WI38 (cell line): Measurements from ENCODE around the gene MNAT1.

Experiments used
- H3K4me3 ChIP-seq: 2 replicates; pipeline ENCODE4 v1.5.1; 2011; ENCODE audit warnings: low read depth, mild to moderate bottlenecking, control low read depth, low read length
- TF ChIP-seq, protein P1 (sequence below): IDR thresholded peaks from 2 replicates; pipeline ENCODE4 v1.5.1; 2012; ENCODE audit warnings: low read depth, mild to moderate bottlenecking, control low read depth, low read length

Gene MNAT1

DNA sequence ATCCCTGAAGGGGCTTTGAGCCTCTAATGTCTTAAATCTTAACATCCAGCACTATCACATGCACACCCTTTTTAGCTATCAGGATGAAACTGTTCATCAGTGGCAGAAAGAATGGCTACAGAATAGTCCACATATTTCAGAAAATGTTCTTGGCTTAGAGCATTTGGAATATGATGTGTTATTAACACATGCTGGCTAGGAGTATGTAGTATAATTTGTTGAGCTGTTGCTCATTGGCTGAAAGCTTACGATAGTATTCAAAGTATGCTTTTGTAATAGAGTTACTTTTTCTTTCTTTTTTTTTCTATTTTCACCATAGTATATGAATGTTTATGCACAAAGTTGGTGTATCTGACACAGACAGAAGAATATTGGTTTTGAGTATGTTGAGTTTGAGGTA is 55.1 kb downstream of the MNAT1 start:
- H3K4me3 ChIP-seq: no peak overlapping the region
- TF ChIP-seq, protein P1, sequence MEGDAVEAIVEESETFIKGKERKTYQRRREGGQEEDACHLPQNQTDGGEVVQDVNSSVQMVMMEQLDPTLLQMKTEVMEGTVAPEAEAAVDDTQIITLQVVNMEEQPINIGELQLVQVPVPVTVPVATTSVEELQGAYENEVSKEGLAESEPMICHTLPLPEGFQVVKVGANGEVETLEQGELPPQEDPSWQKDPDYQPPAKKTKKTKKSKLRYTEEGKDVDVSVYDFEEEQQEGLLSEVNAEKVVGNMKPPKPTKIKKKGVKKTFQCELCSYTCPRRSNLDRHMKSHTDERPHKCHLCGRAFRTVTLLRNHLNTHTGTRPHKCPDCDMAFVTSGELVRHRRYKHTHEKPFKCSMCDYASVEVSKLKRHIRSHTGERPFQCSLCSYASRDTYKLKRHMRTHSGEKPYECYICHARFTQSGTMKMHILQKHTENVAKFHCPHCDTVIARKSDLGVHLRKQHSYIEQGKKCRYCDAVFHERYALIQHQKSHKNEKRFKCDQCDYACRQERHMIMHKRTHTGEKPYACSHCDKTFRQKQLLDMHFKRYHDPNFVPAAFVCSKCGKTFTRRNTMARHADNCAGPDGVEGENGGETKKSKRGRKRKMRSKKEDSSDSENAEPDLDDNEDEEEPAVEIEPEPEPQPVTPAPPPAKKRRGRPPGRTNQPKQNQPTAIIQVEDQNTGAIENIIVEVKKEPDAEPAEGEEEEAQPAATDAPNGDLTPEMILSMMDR: no peak

DNA sequence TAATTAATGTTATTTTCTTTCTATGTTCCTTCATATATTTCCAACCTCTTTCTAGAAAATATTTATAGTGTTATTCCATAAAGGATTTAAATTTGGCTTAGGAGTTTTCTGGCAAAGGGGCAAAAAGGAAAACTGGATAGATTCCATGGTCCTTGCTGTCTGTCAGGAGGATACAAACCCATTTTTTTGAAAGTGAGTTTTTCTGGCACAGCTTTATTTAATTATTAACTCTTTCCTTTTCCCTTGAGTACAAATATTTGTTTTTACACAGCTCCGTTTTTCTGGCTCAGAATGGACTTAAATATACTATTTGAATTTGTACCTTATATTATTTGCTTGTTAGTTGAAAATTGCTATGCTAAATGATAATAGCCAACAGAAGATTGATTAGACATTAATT is 56.3 kb downstream of the MNAT1 start:
- H3K4me3 ChIP-seq: no peak overlapping the region
- TF ChIP-seq, protein P1: no peak

DNA sequence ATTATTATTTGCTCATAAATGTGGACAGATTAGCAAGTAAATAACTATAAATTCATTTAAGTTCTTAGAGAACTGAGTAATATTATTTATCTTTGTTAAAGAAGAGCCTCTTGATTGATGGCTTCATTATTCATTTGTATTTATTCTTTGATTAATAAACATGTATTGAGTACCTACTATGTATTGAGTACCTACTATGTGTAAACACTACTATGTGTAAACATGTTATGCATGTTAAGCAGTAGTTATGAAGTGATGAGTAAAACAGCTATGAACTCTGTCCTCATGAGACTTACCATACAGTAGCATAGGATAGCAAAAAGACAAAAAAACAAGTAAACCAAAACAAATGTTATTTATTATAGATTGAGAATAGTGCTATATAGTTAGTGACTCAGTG is 61.9 kb downstream of the MNAT1 start:
- TF ChIP-seq, protein P1: no peak
- H3K4me3 ChIP-seq: no peak overlapping the region

DNA sequence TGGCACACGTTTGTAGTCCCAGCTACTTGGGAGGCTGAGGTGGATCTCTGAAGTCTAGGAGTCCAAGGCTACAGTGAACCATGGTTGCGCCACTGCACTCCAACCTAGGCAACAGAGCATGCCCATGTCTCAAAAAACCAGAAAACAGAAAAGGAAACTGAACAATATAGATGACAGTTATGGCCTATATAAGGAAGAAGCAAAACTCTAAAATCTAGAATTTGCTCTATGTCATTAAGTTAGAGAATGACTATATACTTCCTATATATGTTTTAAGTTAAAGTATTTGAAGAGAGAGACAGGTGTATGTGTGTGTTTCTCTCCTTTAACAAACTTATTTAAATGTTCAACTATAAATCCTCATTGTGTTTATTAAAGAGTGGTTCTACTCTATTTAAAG is 65.8 kb downstream of the MNAT1 start:
- TF ChIP-seq, protein P1: no peak
- H3K4me3 ChIP-seq: no peak overlapping the region

DNA sequence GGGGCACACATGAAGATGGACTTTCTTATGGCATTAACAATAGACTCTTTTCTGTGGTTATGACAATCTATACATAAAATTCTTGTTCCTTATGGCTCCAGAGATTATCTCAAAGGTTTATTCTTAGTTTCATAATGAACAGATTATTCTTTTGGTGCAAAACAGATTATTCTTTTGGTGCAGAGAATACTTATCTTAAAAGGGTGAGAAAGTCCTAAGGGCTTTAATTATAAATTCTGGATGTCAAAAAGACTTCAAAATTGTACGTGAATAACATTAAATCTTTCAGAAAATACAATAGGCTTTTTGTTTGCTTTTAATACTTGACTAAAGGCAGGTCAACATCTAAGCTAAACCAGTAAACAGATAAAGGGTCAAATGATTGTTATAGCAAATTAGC is 69.3 kb downstream of the MNAT1 start:
- H3K4me3 ChIP-seq: no peak overlapping the region
- TF ChIP-seq, protein P1: no peak

DNA sequence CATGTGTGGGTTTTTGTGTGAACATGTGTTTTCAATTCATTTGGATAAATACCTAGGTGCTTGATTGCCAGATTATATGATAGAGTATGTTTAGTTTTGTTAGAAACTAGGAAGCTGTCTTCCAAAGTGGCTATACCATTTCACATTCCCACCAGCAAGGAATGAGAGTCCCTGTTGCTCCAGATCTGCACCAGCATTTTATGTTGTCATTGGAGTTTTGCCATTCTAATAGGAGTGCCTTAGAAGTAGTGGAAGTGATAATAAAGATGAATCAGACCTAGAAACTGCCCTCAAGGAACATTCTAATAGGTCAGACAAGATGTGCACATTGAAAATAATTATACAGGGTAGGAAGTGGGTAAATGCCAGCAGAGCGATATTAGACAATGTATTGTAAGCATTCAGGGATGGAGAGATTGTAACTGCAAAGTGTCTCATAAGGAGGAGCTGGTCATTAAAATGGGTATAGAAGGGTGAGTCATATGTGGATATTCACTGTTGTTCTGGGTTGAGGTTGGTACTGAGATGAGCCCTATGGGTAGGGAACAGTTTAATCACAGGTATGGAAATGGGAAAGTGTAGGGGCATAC is 71.4 kb downstream of the MNAT1 start:
- no peak overlapping the region for H3K4me3 ChIP-seq
- TF ChIP-seq, protein P1: no peak

DNA sequence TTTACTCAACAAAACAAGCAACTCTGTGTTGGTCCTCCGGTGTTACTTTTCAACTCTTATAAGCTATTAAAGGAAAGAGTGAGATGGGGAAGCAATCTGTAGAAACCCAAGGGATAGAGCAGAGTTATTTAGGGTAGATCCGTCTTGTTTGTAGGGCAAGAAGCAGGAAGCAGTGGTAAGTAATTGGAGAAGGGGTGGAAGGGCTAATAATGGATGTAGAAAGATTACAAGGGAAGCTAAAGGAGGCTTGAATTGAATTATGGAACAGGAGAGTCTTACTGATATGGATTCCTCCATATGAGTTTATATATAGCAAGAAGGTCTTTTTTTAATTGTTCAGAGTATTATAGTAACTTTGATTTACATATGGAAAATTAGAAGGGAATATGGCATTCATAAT is 72.7 kb downstream of the MNAT1 start:
- TF ChIP-seq, protein P1: no peak
- H3K4me3 ChIP-seq: no peak overlapping the region
